K562 (cell line): ENCODE measurements around the gene BCL10. TPM values are rescaled to one million over a fixed set of nuclear protein-coding genes. Genes with fewer than 3 reads are reported as not detected.

Experiments used
- BRD4 ChIP-seq: fragments of 200-600 bp; sonication (generic); IDR thresholded peaks from 2 replicates; pipeline ENCODE4 v1.6.1; 2017; ENCODE audit warnings: inconsistent platforms
- CBX8 ChIP-seq: fragments of 200-600 bp; sonication (generic); IDR thresholded peaks from 2 replicates; pipeline ENCODE4 v1.6.1; 2012; ENCODE audit warnings: borderline replicate concordance, mixed run types, low read depth, mild to moderate bottlenecking, moderate library complexity, mixed read lengths, low read length, control low read depth, inconsistent platforms; ENCODE audit not compliant: poor library complexity, severe bottlenecking; ENCODE audit errors: extremely low read depth
- CCAR2 ChIP-seq: fragments of 200-400 bp; formaldehyde crosslinking; IDR thresholded peaks from 2 replicates; pipeline ENCODE4 v1.6.1; 2017; ENCODE audit warnings: mild to moderate bottlenecking, low read depth, low read length
- FOXJ2 ChIP-seq: fragments of 200-800 bp; sonication (Bioruptor generic); IDR thresholded peaks from 2 replicates; pipeline ENCODE4 v1.6.1; 2016; ENCODE audit warnings: missing genetic modification characterization, missing compliant biosample characterization
- KAT2B ChIP-seq: IDR thresholded peaks from one replicate; pipeline ENCODE4 v1.6.1; 2012; ENCODE audit warnings: low read depth, mild to moderate bottlenecking, control low read depth, inconsistent platforms, low read length, moderate library complexity
- NFE2L1 ChIP-seq: fragments of 450-650 bp; IDR thresholded peaks from 2 replicates; pipeline ENCODE4 v1.6.1; 2016; ENCODE audit warnings: missing genetic modification characterization, low read depth, mild to moderate bottlenecking, missing compliant biosample characterization, moderate library complexity, borderline replicate concordance
- NFYB ChIP-seq: IDR thresholded peaks from 2 replicates; pipeline ENCODE4 v1.6.1; 2011; ENCODE audit warnings: mild to moderate bottlenecking, moderate library complexity; ENCODE audit not compliant: insufficient read length; ENCODE audit errors: extremely low read depth
- PHB2 ChIP-seq: fragments of 450-650 bp; IDR thresholded peaks from 2 replicates; pipeline ENCODE4 v1.6.1; 2017; ENCODE audit warnings: low read depth
- RFX1 ChIP-seq: fragments of 450-650 bp; IDR thresholded peaks from 2 replicates; pipeline ENCODE4 v1.6.1; 2016; ENCODE audit warnings: mild to moderate bottlenecking, moderate library complexity
- STAT6 ChIP-seq: sonication (generic); formaldehyde crosslinking; IDR thresholded peaks from 2 replicates; pipeline ENCODE4 v1.8.1; 2023; ENCODE audit warnings: mild to moderate bottlenecking, missing genetic modification reagents
- XRCC4 ChIP-seq: IDR thresholded peaks from one replicate; pipeline ENCODE4 v1.6.1; 2011; ENCODE audit not compliant: insufficient read depth, insufficient read length; ENCODE audit errors: extremely low read depth
- ZNF140 ChIP-seq: fragments of 250-450 bp; sonication (Bioruptor Pico); IDR thresholded peaks from 2 replicates; pipeline ENCODE4 v1.8.0; 2021; ENCODE audit warnings: moderate library complexity, mild to moderate bottlenecking, inconsistent platforms
- ZNF551 ChIP-seq: fragments of 250-450 bp; sonication (Bioruptor Pico); IDR thresholded peaks from 2 replicates; pipeline ENCODE4 v1.5.0; 2021; ENCODE audit warnings: mild to moderate bottlenecking, moderate library complexity
- ZNF668 ChIP-seq: fragments of 250-450 bp; sonication (Bioruptor Pico); IDR thresholded peaks from 2 replicates; pipeline ENCODE4 v1.8.0; 2022; ENCODE audit warnings: mild to moderate bottlenecking, inconsistent platforms
- polyA plus RNA-seq, 8 experiments: library from polyadenylated mRNA; depleted of rRNA in 4 of 8; stranded (reverse) in 5 of 8; unstranded in 3 of 8; fragments of >200 nt; fragmentation: Nextera tagmentation in 2 of 8; fragmentation: Illumina TruSeq in 1 of 8; extraction: Ambion mirVana in 2 of 8; extraction: Trizol in 1 of 8; gene quantifications; 2 replicates each; pipeline versions ENCODE4 v1.2.1 to v1.2.3, GENCODE V29; 2011 to 2014; ENCODE audit warnings: inconsistent platforms in 1 of 8, missing spikeins in 1 of 8
- total RNA-seq, 7 experiments: library from RNA; depleted of rRNA in 6 of 7; stranded (reverse); fragments of >200 nt in 6 of 7; fragmentation: Illumina TruSeq in 2 of 7; extraction: Trizol in 2 of 7; gene quantifications; 2 replicates each; pipeline versions ENCODE4 v1.2.1 to v1.2.3, GENCODE V29; 2011 to 2021; ENCODE audit warnings: low replicate concordance in 1 of 7
- TF ChIP-seq, protein P1 (sequence below), 2 experiments: fragments of 450-650 bp in 1 of 2; IDR thresholded peaks; 2 replicates each; pipeline ENCODE4 v1.6.1; 2011 to 2017; ENCODE audit warnings: low read depth in 2 of 2, antibody characterized with exemption in 1 of 2, borderline replicate concordance in 1 of 2, low read length in 1 of 2, mild to moderate bottlenecking in 1 of 2, mixed read lengths in 1 of 2; ENCODE audit not compliant: control insufficient read depth in 1 of 2

Gene BCL10
- total and polyA plus RNA-seq, 9 of the 15 experiments (the other 6 are each of a cell fraction or from before 2014, with no cell fraction given) = 8.0 to 19.4 (median 12.3) TPM

GRCh38 chr1:85244271-85245061, 32.0 kb downstream of the BCL10 start (continued):
- TF ChIP-seq RFX1 (no peak), STAT6 (no peak), ZNF551 (CRISPR knock-in tag) (no peak), ZNF668 (no peak), CCAR2 (no peak), NFE2L1 (tag) (no peak), XRCC4 (no peak), BRD4 (peak; percentile 37; the same call in 1 of the 2 replicates), PHB2 (no peak), FOXJ2 (tag) (no peak), ZNF140 (CRISPR knock-in tag) (no peak), KAT2B (no peak), CBX8 (no peak), NFYB (no peak)
- TF ChIP-seq, protein P1, sequence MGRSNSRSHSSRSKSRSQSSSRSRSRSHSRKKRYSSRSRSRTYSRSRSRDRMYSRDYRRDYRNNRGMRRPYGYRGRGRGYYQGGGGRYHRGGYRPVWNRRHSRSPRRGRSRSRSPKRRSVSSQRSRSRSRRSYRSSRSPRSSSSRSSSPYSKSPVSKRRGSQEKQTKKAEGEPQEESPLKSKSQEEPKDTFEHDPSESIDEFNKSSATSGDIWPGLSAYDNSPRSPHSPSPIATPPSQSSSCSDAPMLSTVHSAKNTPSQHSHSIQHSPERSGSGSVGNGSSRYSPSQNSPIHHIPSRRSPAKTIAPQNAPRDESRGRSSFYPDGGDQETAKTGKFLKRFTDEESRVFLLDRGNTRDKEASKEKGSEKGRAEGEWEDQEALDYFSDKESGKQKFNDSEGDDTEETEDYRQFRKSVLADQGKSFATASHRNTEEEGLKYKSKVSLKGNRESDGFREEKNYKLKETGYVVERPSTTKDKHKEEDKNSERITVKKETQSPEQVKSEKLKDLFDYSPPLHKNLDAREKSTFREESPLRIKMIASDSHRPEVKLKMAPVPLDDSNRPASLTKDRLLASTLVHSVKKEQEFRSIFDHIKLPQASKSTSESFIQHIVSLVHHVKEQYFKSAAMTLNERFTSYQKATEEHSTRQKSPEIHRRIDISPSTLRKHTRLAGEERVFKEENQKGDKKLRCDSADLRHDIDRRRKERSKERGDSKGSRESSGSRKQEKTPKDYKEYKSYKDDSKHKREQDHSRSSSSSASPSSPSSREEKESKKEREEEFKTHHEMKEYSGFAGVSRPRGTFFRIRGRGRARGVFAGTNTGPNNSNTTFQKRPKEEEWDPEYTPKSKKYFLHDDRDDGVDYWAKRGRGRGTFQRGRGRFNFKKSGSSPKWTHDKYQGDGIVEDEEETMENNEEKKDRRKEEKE (IDR thresholded peaks at IDR 0.05; ENCODE audit: borderline replicate concordance in 1 of 2, control insufficient read depth in 1 of 2, low read depth in 2 of 2, low read length in 1 of 2) = no peak
